Mucosa of descending colon (tissue), 3 donors: ENCODE results near the gene TNS1. TPM values are rescaled to one million over a fixed set of nuclear protein-coding genes. Genes with fewer than 3 reads are reported as not detected.

Experiments
- ATAC-seq: fragments of 200-7000 bp; cut with Tn5 transposase; one replicate; pipeline ENCODE4 v1.9.1; 2020; ENCODE audit warnings: mild to moderate bottlenecking, moderate library complexity
- DNase-seq, 3 donors: peaks; one replicate each; pipeline ENCODE4 v3.0.0-alpha.2; 2020
- H3K36me3 ChIP-seq: fragments of 200-600 bp; one replicate; pipeline ENCODE4 v1.8.0; 2021; ENCODE audit warnings: low read depth, mild to moderate bottlenecking
- H3K4me1 ChIP-seq: fragments of 200-600 bp; one replicate; pipeline ENCODE4 v1.8.0; 2021; ENCODE audit warnings: low read depth, mild to moderate bottlenecking
- H3K4me3 ChIP-seq: fragments of 200-600 bp; one replicate; pipeline ENCODE4 v1.8.0; 2021; ENCODE audit warnings: mild to moderate bottlenecking
- H3K9me3 ChIP-seq: fragments of 200-600 bp; one replicate; pipeline ENCODE4 v1.8.0; 2021; ENCODE audit warnings: mild to moderate bottlenecking
- CTCF ChIP-seq: fragments of 200-600 bp; IDR thresholded peaks from one replicate; pipeline ENCODE4 v1.8.0; 2022; ENCODE audit warnings: antibody characterized with exemption, mild to moderate bottlenecking
- intact Hi-C, 2 donors: fragments of 100-400 bp; cut with DNase I in 1 of 2; cut with micrococcal nuclease in 1 of 2; formaldehyde crosslinking; loops; one replicate each; pipeline versions ENCODE4 v1.11.0 to v1.11.1; 2022; cut with DNase I, micrococcal nuclease
- total RNA-seq, 3 donors: library from RNA; stranded (reverse); fragmentation: NEBNext Ultra II Directional in 2 of 3; extraction: Animal tissue kit (Norgen Biotek cat#: 25700) in 2 of 3; gene quantifications; one replicate each; pipeline versions ENCODE4 v1.2.1 to v1.2.4, GENCODE V29; 2021 to 2023
- donor health status: DM: no; HTN: no; CAD: no; lungs with moderate emphysema.
- donor health status: DM: no; HTN: no; CAD: no.
- donor health status: DM: no; HTN: yes; CAD: no.

Gene TNS1
- total RNA-seq, 3 donors from 2014 or later = 43.8 to 1,458 (median 121) TPM

DNA sequence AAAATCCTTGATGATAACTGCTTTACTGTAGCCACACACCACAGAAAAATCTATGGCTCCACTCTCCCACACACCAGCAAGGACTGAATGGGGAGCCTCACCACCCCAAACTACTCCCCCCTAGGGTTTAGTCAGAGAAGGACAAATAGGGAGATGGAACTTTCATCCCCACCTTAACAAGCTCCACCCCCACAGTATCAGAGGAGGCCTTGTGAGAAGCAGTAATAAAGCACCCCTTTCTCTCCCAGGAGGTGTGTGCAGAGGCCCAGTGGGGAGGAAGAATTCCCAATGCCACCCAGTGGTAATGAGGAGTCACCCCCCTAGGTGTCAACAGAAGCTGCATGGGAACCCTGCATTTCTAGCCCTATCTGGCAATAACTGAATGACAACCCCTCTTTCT, 224.9 kb downstream of the TNS1 start:
- no peak for TF ChIP-seq CTCF

DNA sequence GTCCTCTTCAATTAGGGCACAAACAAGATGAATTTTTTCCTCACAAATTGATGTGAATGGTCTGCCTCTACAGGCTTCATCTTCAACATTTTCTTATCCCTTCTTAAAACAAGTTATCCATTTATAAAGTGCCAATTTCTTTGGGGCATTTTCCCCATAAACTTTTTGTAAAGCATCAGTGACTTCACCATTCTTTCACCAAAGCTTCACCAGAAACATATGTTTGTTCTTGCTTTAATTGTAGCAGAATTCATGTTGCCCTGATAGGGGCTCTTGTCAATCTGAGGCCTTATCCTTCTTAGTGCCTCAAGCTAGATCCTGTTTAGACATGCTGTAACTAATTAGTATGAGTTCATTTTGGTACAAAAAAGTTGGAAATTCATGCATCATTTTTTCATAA, 226.2 kb downstream of the TNS1 start:
- DNase-seq = no peak
- intact Hi-C loops = no loop called here
- ATAC-seq = no peak
- Histone ChIP-seq H3K4me3 (no peak overlapping the region), H3K9me3 (no peaks in the 10 kb centered on the region), H3K36me3 (no peaks in the 10 kb centered on the region), H3K4me1 (no peaks in the 10 kb centered on the region)
- no peak for TF ChIP-seq CTCF

More for the DNA sequence above, 224.9 kb downstream of the TNS1 start:
- no peaks in the 10 kb centered on the region for H3K36me3 ChIP-seq
- no peak overlapping the region for H3K4me3 ChIP-seq
- DNase-seq = no peak
- no peaks in the 10 kb centered on the region for H3K4me1 ChIP-seq
- ATAC-seq = no peak
- intact Hi-C loops = no loop called here
- no peaks in the 10 kb centered on the region for H3K9me3 ChIP-seq

- no peak for DNase-seq
- no peaks in the 10 kb centered on the region for H3K9me3 ChIP-seq
- no peak for TF ChIP-seq CTCF
- H3K4me1 ChIP-seq = no peaks in the 10 kb centered on the region
- no peak for ATAC-seq
- intact Hi-C loops = no loop called here
- no peak overlapping the region for H3K4me3 ChIP-seq
- H3K36me3 ChIP-seq = no peaks in the 10 kb centered on the region
These were observed 226.8 kb downstream of the TNS1 start for GRCh38 chr2:217775920-217776503.

DNA sequence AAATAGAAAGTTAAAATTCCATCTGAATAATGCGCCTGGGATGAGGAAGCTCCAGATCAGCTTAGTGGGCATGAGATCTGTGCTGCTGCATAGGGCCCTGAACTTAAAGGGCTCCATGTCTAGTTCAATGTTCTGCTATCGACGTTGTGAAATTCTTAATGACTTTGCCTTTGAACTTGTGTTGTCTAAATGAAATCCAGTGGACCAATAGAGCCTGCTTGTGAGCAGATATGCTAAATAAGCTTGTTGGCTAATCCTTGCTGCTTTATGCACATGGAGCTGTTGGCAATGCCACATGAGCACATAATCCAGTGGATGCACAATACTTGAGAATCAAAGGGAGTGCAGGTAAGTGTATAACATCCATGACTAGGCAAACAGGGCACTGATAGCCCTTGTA, 228.6 kb downstream of the TNS1 start:
- no peak for TF ChIP-seq CTCF
- DNase-seq (no peak), ATAC-seq (no peak)
- Histone ChIP-seq H3K9me3 (no peaks in the 10 kb centered on the region), H3K4me3 (no peak overlapping the region), H3K36me3 (no peaks in the 10 kb centered on the region), H3K4me1 (no peaks in the 10 kb centered on the region)
- intact Hi-C loops = no loop called here

GRCh38 chr2:217773539-217773938, 229.3 kb downstream of the TNS1 start:
- no peak for ATAC-seq
- intact Hi-C loops = no loop called here
- Histone ChIP-seq H3K36me3 (no peaks in the 10 kb centered on the region), H3K4me1 (no peaks in the 10 kb centered on the region), H3K4me3 (no peak overlapping the region), H3K9me3 (no peaks in the 10 kb centered on the region)
- TF ChIP-seq CTCF = no peak
- no peak for DNase-seq

DNA sequence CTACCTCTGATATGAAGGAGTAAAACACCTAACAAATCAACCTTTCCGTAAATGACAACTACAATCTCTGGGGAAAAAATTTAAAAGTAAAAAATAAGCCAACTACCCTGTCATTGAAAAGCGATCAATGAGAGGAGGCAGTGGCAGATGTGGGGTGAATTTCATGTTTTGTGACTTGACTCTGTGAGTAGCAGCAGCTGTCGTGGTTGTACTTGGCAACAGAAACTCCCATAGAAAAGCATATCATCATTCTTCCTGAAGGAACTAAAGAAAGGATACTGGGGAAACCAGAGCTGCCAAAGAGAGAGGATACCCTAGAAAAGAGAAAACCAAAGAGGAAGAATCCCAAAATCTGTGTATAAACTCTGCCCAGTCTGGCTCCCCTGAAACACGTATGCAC, 236.4 kb downstream of the TNS1 start:
- intact Hi-C loops = no loop called here
- DNase-seq (no peak), ATAC-seq (no peak)
- Histone ChIP-seq H3K4me1 (no peaks in the 10 kb centered on the region), H3K9me3 (peaks cover 13% of the 10 kb centered on the region), H3K4me3 (no peak overlapping the region), H3K36me3 (no peaks in the 10 kb centered on the region)
- TF ChIP-seq CTCF = no peak
